ENCODE data around the gene MX1. TPM values are rescaled to one million over a fixed set of nuclear protein-coding genes. Genes with fewer than 3 reads are reported as not detected.

Gene MX1
- total and polyA plus RNA-seq, 4 donors = 15.1 to 21.3 (median 18.0) TPM

- Histone ChIP-seq H3K9ac (ENCODE audit: low read depth in 1 of 2, low read length in 2 of 2) (no peak overlapping the region), H3K27me3 (ENCODE audit: control insufficient read depth in 4 of 4, insufficient read depth in 4 of 4, low read length in 3 of 4) (no peaks in the 10 kb centered on the region), H3K27ac (ENCODE audit: low read depth in 1 of 2, low read length in 2 of 2) (no peak overlapping the region), H3K4me3 (ENCODE audit: low read depth in 1 of 3, low read length in 3 of 3) (no peak overlapping the region), H3K9me3 (ENCODE audit: control insufficient read depth in 4 of 4, low read length in 3 of 4) (no peaks in the 10 kb centered on the region), H3K4me1 (ENCODE audit: control insufficient read depth in 4 of 4, insufficient read depth in 4 of 4, low read length in 3 of 4) (peaks cover 0 to 12% (median 9%) of the 10 kb centered on the region in 4 donors), H3K36me3 (ENCODE audit: control insufficient read depth in 4 of 4, insufficient read depth in 3 of 4, low read depth in 1 of 4, low read length in 3 of 4) (peaks cover 7 to 31% (median 26%) of the 10 kb centered on the region in 4 donors)
- TF ChIP-seq GABPA (IDR thresholded peaks at IDR 0.05 in 1 of 2, conservative IDR thresholded peaks at IDR 0.05 in 1 of 2) (no peak), TAF1 (conservative IDR thresholded peaks at IDR 0.05) (no peak), NR2F2 (IDR thresholded peaks at IDR 0.05) (no peak), RXRA (IDR thresholded peaks at IDR 0.05) (no peak), HNF4A (conservative IDR thresholded peaks at IDR 0.05) (no peak), FOXA1 (IDR thresholded peaks at IDR 0.05) (no peak), RAD21 (IDR thresholded peaks at IDR 0.05) (no peak), MAX (IDR thresholded peaks at IDR 0.05) (no peak), ZBTB33 (IDR thresholded peaks at IDR 0.05) (no peak), YY1 (IDR thresholded peaks at IDR 0.05) (no peak), JUND (IDR thresholded peaks at IDR 0.05) (no peak), CTCF (IDR thresholded peaks at IDR 0.05; ENCODE audit: low read depth, low read length, missing input control) (no peak), FOXA2 (IDR thresholded peaks at IDR 0.05) (no peak), HNF4G (IDR thresholded peaks at IDR 0.05) (no peak)
- TF ChIP-seq, protein P1, sequence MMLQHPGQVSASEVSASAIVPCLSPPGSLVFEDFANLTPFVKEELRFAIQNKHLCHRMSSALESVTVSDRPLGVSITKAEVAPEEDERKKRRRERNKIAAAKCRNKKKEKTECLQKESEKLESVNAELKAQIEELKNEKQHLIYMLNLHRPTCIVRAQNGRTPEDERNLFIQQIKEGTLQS (IDR thresholded peaks at IDR 0.05) = no peak
- TF ChIP-seq, protein P2, sequence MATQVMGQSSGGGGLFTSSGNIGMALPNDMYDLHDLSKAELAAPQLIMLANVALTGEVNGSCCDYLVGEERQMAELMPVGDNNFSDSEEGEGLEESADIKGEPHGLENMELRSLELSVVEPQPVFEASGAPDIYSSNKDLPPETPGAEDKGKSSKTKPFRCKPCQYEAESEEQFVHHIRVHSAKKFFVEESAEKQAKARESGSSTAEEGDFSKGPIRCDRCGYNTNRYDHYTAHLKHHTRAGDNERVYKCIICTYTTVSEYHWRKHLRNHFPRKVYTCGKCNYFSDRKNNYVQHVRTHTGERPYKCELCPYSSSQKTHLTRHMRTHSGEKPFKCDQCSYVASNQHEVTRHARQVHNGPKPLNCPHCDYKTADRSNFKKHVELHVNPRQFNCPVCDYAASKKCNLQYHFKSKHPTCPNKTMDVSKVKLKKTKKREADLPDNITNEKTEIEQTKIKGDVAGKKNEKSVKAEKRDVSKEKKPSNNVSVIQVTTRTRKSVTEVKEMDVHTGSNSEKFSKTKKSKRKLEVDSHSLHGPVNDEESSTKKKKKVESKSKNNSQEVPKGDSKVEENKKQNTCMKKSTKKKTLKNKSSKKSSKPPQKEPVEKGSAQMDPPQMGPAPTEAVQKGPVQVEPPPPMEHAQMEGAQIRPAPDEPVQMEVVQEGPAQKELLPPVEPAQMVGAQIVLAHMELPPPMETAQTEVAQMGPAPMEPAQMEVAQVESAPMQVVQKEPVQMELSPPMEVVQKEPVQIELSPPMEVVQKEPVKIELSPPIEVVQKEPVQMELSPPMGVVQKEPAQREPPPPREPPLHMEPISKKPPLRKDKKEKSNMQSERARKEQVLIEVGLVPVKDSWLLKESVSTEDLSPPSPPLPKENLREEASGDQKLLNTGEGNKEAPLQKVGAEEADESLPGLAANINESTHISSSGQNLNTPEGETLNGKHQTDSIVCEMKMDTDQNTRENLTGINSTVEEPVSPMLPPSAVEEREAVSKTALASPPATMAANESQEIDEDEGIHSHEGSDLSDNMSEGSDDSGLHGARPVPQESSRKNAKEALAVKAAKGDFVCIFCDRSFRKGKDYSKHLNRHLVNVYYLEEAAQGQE (IDR thresholded peaks at IDR 0.05) = no peak
- 96% methylated on average over 3 of the region's 3 CpGs for WGBS
- DNase-seq (ENCODE audit: low spot score) = no peak
Observed at GRCh38 chr21:41429305-41429704, 3.3 kb downstream of the MX1 start.
